Fibroblast of pulmonary artery (primary cell): ENCODE data around the gene PPP1R12B.
"Not testable (repeated sequence)": the region's sequence is repeated elsewhere in the genome, so short reads cannot be mapped to it uniquely, and the experiment has no call there.

Source experiments
- DNase-seq: peaks from one replicate; pipeline ENCODE4 v3.0.0-alpha.2; 2010; ENCODE audit warnings: low read depth
- H3K4me3 ChIP-seq: replicated peaks from 2 replicates; pipeline ENCODE4 v1.5.1; 2011; ENCODE audit warnings: low read depth, mild to moderate bottlenecking, control low read depth, low read length, moderate library complexity
- TF ChIP-seq, protein P1 (sequence below): IDR thresholded peaks from 2 replicates; pipeline ENCODE4 v1.5.1; 2011; ENCODE audit warnings: mild to moderate bottlenecking, control low read depth, low read length, inconsistent platforms; ENCODE audit errors: missing control alignments

The PPP1R12B gene

DNA sequence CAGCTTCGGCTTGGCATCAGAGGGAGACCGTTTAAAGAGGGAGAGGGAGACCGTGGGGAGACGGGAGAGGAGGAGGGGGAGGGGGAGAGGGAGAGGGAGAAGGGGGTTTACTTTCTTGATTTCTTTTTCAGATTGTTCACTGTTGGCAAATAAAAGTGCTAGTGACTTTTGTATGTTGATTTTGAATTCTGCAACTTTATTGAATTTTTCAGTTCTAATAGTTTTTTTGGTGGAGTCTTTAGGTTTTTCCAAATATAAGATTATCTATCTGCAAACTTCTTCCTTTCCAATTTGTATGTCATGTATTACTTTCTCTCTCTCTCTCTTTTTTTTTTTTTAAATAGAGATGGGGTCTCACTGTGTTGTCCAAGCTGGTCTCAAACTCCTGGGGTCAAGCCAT is 104.0 kb downstream of the PPP1R12B start:
- H3K4me3 ChIP-seq, result no peak overlapping the region
- TF ChIP-seq, protein P1, sequence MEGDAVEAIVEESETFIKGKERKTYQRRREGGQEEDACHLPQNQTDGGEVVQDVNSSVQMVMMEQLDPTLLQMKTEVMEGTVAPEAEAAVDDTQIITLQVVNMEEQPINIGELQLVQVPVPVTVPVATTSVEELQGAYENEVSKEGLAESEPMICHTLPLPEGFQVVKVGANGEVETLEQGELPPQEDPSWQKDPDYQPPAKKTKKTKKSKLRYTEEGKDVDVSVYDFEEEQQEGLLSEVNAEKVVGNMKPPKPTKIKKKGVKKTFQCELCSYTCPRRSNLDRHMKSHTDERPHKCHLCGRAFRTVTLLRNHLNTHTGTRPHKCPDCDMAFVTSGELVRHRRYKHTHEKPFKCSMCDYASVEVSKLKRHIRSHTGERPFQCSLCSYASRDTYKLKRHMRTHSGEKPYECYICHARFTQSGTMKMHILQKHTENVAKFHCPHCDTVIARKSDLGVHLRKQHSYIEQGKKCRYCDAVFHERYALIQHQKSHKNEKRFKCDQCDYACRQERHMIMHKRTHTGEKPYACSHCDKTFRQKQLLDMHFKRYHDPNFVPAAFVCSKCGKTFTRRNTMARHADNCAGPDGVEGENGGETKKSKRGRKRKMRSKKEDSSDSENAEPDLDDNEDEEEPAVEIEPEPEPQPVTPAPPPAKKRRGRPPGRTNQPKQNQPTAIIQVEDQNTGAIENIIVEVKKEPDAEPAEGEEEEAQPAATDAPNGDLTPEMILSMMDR, result no peak
- no peak for DNase-seq

DNA sequence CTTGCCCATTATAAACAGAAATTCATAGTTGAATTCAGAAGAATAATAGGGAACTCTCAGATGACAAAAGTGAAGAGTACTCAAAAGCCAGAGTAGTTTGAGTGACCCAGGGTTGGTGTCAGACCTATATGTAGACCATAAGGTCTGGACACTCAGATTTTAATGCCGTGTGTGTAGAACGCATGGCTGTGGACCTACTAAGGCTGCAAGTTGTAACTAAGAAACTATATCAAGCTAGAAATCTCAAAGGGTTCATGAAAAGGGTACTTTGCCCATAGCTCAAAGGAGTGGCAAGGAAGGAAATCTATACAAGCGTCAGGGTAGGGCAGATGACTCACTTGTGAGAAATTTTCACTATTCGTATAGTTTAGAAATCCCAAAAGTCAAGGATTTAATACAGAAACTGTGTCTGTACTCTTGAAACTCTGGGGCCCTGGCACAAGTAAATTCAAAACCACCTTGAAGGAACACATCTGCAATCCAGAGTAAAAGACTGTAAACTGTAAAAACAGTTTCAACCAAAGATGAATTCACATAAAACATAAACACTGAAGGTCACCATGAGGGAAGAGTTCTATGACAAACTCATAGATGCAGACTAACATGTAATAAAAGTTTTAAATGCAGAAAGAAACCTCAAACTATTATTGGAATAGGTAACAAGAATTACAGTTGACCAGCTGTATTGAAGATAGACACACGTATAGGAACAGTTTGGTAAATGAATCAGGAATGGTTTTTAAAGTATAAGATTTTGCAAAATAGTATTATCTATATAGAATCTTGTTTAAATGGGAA is 108.1 kb downstream of the PPP1R12B start:
- peak; percentile 58 for DNase-seq
- H3K4me3 ChIP-seq, result not testable (repeated sequence)

DNA sequence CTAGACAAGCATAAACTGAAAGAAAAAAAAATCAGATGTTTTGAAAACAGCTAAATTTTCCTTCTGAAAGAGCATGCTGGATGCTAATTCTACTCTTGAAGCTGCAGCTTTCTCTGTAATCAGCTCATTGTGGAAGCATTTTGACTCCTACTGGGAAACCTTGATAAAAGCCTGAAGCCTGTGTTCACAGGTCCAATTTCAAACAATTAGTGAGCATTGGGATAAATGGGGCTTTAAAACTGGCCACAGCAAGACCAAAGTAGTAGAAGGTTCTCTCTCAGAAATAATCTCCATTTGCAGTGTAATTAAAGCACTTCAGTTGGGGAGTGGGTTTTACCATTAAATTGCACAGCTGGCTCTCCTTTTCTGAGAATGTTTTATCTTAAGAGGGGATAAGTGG is 110.2 kb downstream of the PPP1R12B start:
- not testable (repeated sequence) for DNase-seq, H3K4me3 ChIP-seq

DNA sequence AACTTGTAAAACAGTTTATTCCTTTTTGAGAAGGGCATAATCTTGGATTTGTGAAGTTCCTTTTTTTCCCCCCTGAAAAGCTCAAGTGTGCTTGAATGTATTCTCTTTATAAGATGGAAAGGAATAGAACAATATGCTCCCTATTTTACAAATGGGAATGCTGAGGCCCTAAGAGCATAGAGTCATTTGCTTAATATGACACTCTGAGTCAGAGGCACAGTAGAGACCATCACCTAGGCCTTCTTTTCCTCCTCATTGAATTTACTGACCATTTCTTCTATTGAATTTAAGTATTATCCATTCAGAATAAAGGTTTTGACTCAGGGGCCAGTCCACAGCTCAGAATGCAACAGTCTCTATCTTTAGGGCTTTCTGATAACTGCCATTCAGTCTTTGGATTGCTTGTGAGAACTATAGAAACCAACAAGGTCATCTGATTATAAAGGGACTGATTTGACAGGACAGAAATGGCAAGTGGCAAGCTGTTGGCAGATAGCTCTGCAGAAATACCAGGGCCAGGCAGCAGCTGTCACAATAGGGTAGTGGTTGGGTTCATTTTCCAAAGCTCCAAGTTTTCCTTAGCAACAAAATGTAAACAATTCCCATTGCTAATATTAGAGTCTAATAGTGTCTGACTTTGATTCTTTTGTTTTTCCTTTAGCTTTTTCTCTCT is 111.1 kb downstream of the PPP1R12B start:
- H3K4me3 ChIP-seq, result not testable (repeated sequence)
- peak; percentile 13 for DNase-seq

DNA sequence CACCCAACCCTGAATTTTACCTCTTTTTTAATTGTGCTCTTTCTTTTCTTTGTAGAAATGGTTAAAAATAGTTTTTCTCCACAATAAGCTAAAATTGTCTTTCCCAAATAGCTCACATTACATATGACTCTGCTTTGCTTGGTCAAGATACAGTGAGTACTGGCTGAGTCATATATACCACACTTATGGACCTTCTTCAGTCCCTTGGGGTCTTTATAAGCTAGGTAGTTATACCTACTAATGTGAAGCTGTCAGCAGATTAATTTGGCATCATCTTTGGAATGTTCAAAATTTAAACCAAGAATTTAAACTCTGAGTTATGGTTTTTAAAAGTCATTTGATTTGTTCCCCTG is 111.6 kb downstream of the PPP1R12B start:
- H3K4me3 ChIP-seq, result not testable (repeated sequence)
- DNase-seq, result peak; percentile 43

DNA sequence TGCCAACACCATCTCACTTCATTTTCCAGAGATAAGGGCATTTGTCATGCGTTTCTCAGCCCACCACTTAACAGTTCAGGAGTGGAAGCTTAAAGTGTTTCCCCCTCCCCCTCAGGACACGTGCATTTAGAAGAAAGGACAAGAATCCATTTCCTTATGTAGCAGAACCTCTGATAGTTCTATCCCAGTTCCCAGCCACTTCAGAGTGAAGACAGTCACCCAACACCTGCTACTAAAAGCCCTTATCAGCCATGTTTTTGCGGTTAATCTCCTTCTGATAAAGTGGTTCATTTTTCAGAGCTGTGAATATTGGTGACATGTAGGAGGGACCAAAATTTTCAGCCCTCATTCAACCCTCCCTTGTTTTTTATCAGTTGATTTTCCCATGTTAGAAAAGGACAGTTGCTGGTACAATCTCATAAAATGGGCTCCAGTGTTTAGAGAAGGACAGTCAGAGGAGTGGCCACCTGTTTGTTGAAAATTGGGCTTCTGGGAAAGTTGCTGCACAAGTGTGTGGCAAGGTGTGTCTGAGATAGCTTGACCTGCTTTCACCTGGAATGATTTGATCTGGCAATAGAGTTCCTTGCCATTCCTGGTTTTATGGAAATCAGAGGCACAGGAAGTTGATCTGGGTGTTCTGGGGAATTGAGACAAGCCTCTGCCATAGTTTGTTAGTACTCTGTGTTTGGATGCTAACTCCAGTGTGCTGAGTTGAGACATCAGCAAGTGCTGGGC is 114.0 kb downstream of the PPP1R12B start:
- TF ChIP-seq, protein P1, result no peak
- no peak overlapping the region for H3K4me3 ChIP-seq
- DNase-seq, result no peak

DNA sequence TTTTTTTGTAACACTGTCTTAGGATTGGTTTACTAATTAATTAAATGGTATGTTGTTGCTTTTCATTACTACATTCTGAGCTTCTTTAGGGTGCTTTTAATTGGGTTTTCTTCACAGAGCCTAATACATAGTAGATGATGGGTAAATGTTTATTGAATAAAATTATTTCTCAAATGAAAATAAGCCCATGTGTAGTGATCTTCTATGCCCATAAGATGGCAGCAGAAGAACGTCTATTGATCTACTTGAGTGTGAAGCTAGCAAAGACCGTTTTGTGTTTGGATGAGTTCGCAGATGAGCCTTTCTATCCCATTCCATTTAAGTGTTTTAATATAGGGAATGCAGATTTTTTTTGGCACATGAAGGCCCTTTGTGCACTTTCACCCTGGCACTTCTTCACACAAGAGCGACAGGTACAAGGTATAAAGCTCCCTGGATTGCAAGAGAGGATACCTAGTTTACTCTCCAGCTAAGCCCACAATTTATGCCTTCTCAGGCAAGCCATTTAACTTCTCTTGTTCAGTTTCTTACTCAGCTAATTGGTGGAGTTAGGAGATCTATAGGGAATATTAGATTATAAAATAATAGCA is 115.7 kb downstream of the PPP1R12B start:
- DNase-seq, result peak; percentile 82
- TF ChIP-seq, protein P1, result peak; percentile 50
- not testable (repeated sequence) for H3K4me3 ChIP-seq

DNA sequence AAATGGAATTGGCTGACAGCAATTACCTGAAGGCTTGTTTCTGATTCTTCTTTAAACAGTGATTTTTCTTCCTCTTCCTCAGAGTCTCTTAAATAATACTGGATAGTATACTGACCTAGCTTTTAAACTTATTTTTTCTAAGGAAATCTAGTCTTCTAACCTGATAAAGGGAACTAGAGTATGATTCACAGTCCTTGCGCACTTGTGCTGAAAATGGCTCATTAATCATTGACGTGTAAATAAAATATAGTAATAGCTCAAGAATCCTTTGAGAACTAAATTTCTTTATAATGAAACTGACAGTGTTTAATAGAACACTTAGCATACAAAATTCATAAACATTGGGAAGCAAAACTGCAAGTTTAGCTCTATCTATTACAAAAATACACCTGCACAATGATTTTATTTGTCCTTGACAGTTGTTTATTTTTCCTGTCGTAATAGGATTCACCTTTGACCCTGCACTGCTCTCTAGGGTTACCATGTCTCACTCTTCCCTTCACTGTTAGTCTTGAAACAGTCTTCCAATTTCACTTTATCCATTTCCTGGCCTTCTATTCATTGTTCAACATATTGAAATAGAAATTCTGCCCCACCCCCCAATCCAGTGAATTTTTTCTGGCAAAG is 117.3 kb downstream of the PPP1R12B start:
- not testable (repeated sequence) for H3K4me3 ChIP-seq, DNase-seq

DNA sequence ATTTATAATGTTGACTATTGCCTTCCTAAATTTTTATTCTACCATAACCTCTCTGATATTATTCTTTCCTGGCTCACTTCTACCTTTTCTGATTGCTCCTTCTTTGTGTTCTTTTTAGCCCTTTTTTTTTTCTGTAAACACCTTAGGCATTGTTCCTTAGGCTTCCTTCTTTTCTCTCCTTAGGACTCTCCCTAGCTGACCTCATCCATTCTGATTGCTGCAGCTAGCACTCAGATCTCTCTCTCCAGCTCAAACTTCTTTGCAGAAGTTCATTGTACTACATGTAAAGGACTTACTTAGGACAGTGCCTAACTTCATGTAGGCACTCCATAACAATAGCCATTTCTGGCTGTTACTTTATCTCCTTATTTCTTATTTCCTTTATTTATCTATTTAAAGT is 117.8 kb downstream of the PPP1R12B start:
- not testable (repeated sequence) for H3K4me3 ChIP-seq, DNase-seq

DNA sequence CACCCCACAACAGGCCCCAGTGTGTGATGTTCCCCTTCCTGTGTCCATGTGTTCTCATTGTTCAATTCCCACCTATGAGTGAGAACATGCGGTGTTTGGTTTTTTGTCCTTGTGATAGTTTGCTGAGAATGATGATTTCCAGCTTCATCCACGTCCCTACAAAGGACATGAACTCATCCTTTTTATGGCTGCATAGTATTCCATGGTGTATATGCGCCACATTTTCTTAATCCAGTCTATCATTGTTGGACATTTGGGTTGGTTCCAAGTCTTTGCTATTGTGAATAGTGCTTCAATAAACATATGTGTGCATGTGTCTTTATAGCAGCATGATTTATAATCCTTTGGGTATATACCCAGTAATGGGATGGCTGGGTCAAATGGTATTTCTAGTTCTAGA is 118.9 kb downstream of the PPP1R12B start:
- not testable (repeated sequence) for DNase-seq, H3K4me3 ChIP-seq

DNA sequence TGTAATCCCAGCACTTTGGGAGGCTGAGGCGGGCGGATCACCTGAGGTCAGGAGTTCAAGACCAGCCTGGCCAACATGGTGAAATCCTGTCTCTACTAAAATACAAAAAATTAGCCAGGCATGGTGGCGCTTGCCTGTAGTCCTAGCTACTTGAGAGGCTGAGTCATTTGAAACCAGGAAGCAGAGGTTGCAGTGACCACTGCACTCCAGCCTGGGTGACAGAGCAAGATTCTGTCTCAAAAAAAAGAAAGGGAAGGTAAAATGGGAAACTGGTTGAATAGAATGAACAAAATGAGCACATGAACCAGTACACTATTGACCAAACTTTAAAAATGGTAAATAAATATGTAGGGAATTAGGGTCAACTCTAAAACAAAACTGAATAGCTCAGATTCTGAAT is 120.2 kb downstream of the PPP1R12B start:
- not testable (repeated sequence) for H3K4me3 ChIP-seq, DNase-seq

DNA sequence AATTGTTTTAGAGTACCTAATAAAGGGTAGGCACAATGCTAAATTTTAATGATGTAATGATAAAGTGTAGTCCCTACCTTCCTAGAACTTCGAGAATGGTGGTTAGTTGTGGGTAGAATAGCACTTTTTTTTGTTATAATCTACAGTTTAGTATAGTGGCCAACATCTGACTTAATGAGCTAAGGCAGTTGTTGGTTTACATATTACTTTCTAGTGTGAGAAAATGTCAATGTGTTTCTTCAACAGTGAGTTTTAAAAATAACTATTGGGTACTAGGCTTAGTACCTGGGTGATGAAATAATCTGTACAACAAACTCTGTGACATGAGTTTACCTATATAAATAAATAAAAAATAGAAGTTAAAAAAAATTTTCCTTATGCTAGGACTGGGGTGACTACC is 120.6 kb downstream of the PPP1R12B start:
- H3K4me3 ChIP-seq, DNase-seq: not testable (repeated sequence)
